ENCODE measurements around the gene SIRT5. TPM values are rescaled to one million over a fixed set of nuclear protein-coding genes. Genes with fewer than 3 reads are reported as not detected.

The SIRT5 gene
- total RNA-seq, 1 donor from 2014 or later, result 12.4 TPM

DNA sequence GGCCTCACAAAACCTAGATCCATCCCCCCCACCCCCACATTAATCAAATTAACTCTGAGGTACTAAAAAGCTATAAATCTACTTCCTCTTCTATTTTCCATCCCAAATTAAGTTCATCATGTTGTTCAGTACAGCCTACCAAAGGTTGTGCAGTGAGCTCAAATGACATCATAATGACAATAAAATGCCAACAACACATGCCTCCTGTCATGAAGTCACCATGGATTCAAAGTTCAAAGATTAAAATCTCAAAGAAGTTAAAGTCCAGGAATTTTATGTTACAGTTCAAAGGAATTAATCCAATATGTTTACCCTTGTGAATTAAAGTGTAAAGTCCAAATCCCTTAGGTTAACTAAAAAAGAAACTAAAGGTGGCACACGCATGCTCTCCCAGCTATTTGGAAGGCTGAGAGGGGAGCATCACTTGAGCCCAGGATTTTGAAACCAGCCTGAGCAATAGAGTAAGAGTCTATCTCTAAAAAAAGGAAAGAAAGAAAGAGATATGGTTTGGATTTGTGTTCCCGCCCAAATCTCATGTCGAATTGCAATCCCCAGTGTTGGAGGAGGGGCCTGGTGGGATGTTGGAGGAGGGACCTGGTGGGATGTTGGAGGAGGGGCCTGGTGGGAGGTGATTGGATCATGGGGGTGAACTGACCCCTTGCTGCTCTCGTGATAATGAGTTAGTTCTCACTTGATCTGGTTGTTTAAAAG is 25.7 kb upstream of the SIRT5 start:
- DNase-seq (no peak), ATAC-seq (ENCODE audit: low read depth) (no peak)
- intact Hi-C loops (cut with micrococcal nuclease), result no loop called here
- Mint-ChIP-seq H3K4me3 (no peak overlapping the region), H3K27ac (no peak overlapping the region), H3K27me3 (no peaks in the 10 kb centered on the region), H3K9me3 (peaks cover 1% of the 10 kb centered on the region), H3K4me1 (peaks cover 4% of the 10 kb centered on the region), H3K36me3 (ENCODE audit: low read depth) (no peaks in the 10 kb centered on the region)
- ChIA-PET CTCF (no interaction called here), POLR2A (interaction anchor here (0.6 kb wide), 2 partner anchors 10 to 56 kb away, joined by 9 to 15 read pairs; no protein-coding TSS in a partner anchor)
- TF ChIP-seq, protein P1, sequence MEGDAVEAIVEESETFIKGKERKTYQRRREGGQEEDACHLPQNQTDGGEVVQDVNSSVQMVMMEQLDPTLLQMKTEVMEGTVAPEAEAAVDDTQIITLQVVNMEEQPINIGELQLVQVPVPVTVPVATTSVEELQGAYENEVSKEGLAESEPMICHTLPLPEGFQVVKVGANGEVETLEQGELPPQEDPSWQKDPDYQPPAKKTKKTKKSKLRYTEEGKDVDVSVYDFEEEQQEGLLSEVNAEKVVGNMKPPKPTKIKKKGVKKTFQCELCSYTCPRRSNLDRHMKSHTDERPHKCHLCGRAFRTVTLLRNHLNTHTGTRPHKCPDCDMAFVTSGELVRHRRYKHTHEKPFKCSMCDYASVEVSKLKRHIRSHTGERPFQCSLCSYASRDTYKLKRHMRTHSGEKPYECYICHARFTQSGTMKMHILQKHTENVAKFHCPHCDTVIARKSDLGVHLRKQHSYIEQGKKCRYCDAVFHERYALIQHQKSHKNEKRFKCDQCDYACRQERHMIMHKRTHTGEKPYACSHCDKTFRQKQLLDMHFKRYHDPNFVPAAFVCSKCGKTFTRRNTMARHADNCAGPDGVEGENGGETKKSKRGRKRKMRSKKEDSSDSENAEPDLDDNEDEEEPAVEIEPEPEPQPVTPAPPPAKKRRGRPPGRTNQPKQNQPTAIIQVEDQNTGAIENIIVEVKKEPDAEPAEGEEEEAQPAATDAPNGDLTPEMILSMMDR (IDR thresholded peaks at IDR 0.05), result no peak

DNA sequence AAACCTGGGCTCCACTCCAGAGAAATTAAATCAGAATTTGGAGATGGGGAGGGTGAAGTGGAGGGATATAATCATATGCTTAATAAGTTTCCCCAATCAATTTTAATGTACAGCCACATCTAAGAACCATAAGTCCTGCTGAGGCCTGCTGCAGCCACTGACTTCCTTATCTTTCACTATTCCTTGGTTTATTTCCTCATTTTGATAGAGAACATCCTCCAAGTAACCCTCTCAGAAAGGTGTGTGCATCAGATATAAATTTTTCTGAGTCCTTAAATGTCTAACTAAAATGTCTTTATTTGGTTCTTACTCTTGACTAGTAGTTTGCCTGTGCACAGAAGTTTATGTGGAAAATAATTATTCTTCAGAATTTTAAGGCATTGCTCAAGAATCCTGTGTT is 23.7 kb upstream of the SIRT5 start:
- CTCF ChIA-PET, result interaction anchor here (0.6 kb wide), 1 partner anchor 29 kb away, joined by 3 read pairs; no protein-coding TSS in a partner anchor

GRCh38 chr6:13553646-13554045 is 20.8 kb upstream of the SIRT5 start:
- peaks cover 3% of the 10 kb centered on the region for H3K9me3 Mint-ChIP-seq
- TF ChIP-seq, protein P1 (IDR thresholded peaks at IDR 0.05), result no peak
- CTCF ChIA-PET, result no interaction called here

More for the DNA sequence above, 23.7 kb upstream of the SIRT5 start:
- Mint-ChIP-seq H3K4me3 (no peak overlapping the region), H3K4me1 (peaks cover 4% of the 10 kb centered on the region), H3K36me3 (ENCODE audit: low read depth) (no peaks in the 10 kb centered on the region), H3K27ac (no peak overlapping the region), H3K9me3 (peaks cover 3% of the 10 kb centered on the region), H3K27me3 (no peaks in the 10 kb centered on the region)
- TF ChIP-seq, protein P1 (IDR thresholded peaks at IDR 0.05), result no peak
- ATAC-seq (ENCODE audit: low read depth), result no peak
- POLR2A ChIA-PET, result no interaction called here
- DNase-seq, result no peak
- intact Hi-C loops (cut with micrococcal nuclease), result no loop called here

GRCh38 chr6:13554929-13555333 is 19.5 kb upstream of the SIRT5 start:
- Mint-ChIP-seq H3K36me3 (ENCODE audit: low read depth) (no peaks in the 10 kb centered on the region), H3K4me1 (no peaks in the 10 kb centered on the region), H3K9me3 (peaks cover 3% of the 10 kb centered on the region), H3K27ac (no peak overlapping the region), H3K27me3 (no peaks in the 10 kb centered on the region), H3K4me3 (no peak overlapping the region)
- POLR2A ChIA-PET, result no interaction called here
- no peak for DNase-seq
- intact Hi-C loops (cut with micrococcal nuclease), result no loop called here
- CTCF ChIA-PET, result no interaction called here
- TF ChIP-seq, protein P1 (IDR thresholded peaks at IDR 0.05), result no peak
- no peak for ATAC-seq (ENCODE audit: low read depth)

More at GRCh38 chr6:13553646-13554045, 20.8 kb upstream of the SIRT5 start:
- Mint-ChIP-seq H3K27ac (no peak overlapping the region), H3K27me3 (no peaks in the 10 kb centered on the region), H3K4me3 (no peak overlapping the region), H3K4me1 (no peaks in the 10 kb centered on the region), H3K36me3 (ENCODE audit: low read depth) (no peaks in the 10 kb centered on the region)
- DNase-seq (no peak), ATAC-seq (ENCODE audit: low read depth) (no peak)
- POLR2A ChIA-PET, result no interaction called here
- intact Hi-C loops (cut with micrococcal nuclease), result no loop called here

- POLR2A ChIA-PET, result no interaction called here
- DNase-seq, result no peak
- H3K9me3 Mint-ChIP-seq, result peaks cover 3% of the 10 kb centered on the region
- H3K27me3 Mint-ChIP-seq, result no peaks in the 10 kb centered on the region
- H3K36me3 Mint-ChIP-seq (ENCODE audit: low read depth), result no peaks in the 10 kb centered on the region
- CTCF ChIA-PET, result no interaction called here
- H3K27ac Mint-ChIP-seq, result no peak overlapping the region
- H3K4me1 Mint-ChIP-seq, result no peaks in the 10 kb centered on the region
- TF ChIP-seq, protein P1 (IDR thresholded peaks at IDR 0.05), result no peak
- intact Hi-C loops (cut with micrococcal nuclease), result no loop called here
- no peak for ATAC-seq (ENCODE audit: low read depth)
- no peak overlapping the region for H3K4me3 Mint-ChIP-seq
Observed at GRCh38 chr6:13557841-13558240, 16.6 kb upstream of the SIRT5 start.

All from activated B cell treated with CpG ODN at 0.5 μM for 24 hours (primary cell).